ENCODE measurements around the gene GATA5.
"Not testable (repeated sequence)": the region's sequence is repeated elsewhere in the genome, so short reads cannot be mapped to it uniquely, and the experiment has no call there.

GATA5 gene

GRCh38 chr20:62505337-62506045 lies 29.7 kb upstream of the GATA5 start:
- DNase-seq (ENCODE audit: low read depth in 1 of 2, low spot score in 1 of 2) = no peak

- no peak for DNase-seq (ENCODE audit: low read depth in 1 of 2, low spot score in 1 of 2)
Observed at GRCh38 chr20:62504323-62504722, 28.5 kb upstream of the GATA5 start.

- no peak for DNase-seq (ENCODE audit: low read depth in 1 of 2, low spot score in 1 of 2)
Observed at GRCh38 chr20:62503401-62504178, 27.8 kb upstream of the GATA5 start.

GRCh38 chr20:62502496-62503095 lies 26.8 kb upstream of the GATA5 start:
- no peak for DNase-seq (ENCODE audit: low read depth in 1 of 2, low spot score in 1 of 2)

DNA sequence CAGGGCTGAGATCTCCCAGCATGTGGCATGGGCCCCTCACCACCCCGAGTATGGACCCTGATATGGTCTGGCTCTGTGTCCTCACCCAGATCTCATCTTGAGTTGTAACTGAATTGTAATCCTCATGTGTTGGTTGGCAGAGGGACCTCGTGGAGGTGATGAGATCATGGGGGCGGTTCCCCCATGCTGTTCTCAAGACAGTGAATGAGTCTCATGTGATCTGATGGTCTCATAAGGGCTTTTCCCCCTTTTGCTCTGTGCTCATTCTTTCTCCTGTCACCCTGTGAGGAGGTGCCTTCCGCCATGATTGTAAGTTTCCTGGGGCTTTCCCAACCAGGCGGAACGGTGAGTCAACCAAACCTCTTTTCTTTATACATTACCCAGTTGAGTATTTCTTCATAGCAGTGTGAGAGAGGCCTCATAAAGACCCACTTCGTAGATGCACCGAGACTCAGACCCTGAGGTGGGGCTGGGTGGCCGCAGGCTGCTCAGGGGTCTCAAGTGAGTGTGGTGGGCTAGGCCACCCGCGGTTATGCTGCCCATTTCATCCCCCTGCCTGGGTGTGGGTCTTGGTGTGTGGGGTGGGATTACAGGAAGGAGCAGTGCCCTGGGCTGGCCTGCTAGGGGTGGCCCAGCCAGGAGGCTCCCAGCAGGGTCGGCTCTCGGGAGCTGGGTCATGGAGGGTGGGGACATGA lies 26.2 kb upstream of the GATA5 start:
- peak; percentile 39 to 80 for DNase-seq (ENCODE audit: low read depth in 1 of 2, low spot score in 1 of 2)

DNA sequence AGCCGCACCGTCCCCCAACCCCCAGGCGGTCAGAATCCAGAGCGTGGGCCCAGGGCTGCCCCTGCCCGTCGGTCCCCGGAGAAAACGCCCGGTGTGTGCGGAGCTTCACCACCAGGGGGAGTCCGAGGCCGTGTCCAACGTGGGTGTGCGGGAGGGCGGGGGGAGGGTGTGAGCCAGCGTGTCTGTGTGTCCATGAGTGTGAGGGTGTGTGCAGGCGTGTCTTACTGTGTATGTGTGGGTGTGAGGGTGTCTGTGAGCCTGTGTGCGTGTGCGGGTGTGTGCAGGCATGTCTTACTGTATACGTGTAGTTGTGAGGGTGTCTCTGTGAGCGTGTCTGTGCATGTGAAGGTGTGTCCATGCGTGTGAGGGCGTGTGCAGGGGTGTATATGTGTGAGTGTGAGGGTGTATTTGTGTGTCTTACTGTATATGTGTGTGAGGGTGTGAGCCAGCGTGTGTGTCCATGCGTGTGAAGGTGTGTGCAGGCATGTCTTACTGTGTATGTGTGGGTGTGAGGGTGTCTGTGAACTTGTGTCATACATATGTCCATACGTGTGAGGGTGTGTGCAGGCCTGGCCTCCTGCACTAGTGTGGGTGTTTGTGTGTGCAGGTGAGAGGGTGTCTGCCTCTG lies 24.6 kb upstream of the GATA5 start:
- peak; percentile 65 to 75 for DNase-seq (ENCODE audit: low read depth in 1 of 2, low spot score in 1 of 2)

GRCh38 chr20:62499758-62500236 lies 24.0 kb upstream of the GATA5 start:
- no peak for DNase-seq (ENCODE audit: low read depth in 1 of 2, low spot score in 1 of 2)

DNA sequence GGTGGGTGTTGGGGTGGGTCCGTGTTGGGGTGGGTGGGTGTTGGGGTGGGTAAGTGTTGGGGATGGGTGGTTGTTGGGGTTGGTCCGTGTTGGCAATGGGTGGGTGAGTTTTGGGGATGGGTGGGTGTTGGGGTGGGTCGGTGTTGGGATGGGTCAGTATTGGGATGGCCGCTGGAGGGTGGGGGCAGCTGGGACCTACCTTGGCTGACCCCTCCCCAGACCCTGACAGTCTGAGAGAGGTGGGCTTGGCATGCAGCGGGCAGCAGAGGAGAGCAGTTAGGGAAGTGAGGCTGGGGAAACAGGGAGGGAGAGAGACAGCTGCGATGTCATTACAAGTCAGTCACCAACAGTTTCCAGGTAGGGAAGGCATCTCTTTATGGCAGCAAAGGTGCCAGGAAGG lies 23.1 kb upstream of the GATA5 start:
- no peak for DNase-seq (ENCODE audit: low read depth in 1 of 2, low spot score in 1 of 2)

- no peak for DNase-seq (ENCODE audit: low read depth in 1 of 2, low spot score in 1 of 2)
Observed at GRCh38 chr20:62496568-62497218, 20.9 kb upstream of the GATA5 start.

- DNase-seq (ENCODE audit: low read depth in 1 of 2, low spot score in 1 of 2) = no peak
Observed at GRCh38 chr20:62495749-62496567, 20.2 kb upstream of the GATA5 start.

- no peak for DNase-seq (ENCODE audit: low read depth in 1 of 2, low spot score in 1 of 2)
Observed at GRCh38 chr20:62494980-62495748, 19.4 kb upstream of the GATA5 start.

GRCh38 chr20:62494537-62494936 lies 18.7 kb upstream of the GATA5 start:
- DNase-seq (ENCODE audit: low read depth in 1 of 2, low spot score in 1 of 2) = no peak

DNA sequence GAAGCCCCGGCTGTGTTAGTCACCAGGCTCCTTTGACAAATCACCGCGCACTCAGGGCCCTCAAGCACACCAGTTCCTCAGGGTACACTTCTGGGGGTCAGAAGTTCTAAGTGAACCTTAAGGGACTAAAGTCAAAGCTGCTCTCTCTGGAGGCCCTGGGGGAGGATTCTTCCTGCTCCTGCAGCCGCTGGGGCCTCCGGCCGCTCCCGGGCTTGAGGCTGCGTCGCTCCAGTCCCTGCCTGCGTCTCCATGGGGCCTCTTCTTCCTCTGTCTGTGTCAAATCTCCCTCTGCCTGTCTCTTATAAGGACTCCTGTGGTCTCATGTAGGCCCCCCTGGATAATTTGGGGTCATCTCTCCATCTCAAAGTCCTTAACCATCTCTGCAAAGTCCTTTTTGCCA lies 18.1 kb upstream of the GATA5 start:
- no peak for DNase-seq (ENCODE audit: low read depth in 1 of 2, low spot score in 1 of 2)

DNA sequence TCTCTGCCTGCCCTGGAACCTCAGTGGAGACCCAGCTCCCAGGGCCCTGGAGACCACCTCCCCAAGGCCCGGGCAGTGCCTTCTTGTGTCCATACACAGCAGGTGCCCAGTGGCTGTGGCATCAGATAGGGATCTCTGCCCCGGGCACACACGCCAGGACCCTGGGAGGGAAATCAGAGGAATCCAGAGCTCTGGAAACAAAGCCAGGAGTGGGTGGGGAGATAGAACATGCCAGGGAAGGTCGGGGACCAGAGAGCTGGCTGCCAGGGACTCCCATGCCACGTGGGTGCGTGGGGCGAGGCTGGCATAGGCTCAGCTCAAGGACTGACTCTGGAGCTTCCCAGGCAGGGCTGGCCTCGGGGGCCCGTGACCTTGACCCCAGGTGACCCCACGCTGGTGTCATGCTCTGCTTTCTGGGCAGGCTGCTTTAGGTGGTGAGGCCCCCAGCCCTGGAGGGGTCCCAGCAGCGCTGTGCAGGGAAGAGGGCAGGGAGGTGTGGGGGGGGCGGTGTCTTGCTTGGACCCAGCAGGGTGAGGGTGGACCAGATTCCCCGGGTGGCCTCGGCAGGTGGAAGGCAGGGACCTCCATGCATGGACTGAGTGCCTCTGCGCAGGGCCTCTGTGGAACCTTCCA lies 17.6 kb upstream of the GATA5 start:
- DNase-seq (ENCODE audit: low read depth in 1 of 2, low spot score in 1 of 2) = no peak

DNA sequence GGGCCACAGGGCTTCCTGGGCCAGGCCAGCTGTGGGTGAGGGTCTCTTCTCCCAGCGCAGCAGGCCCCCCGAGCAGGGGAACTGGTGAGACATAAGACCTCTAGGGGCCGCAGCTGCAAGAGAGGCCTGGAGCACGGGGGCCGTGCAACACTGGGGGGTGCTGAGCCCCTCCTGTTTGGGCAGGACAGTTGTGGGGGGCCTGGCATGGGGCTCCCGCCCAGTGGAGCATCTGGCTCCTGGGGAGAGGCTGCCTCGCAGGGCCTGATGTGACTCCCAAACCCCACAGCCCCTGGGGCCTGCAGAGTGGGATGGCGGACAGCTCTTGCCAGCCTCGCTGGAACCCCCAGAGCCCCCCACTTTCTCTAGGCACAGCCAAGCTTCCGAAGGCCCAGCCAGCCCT lies 16.9 kb upstream of the GATA5 start:
- DNase-seq (ENCODE audit: low read depth in 1 of 2, low spot score in 1 of 2) = no peak

- not testable (repeated sequence) for DNase-seq (ENCODE audit: low read depth in 1 of 2, low spot score in 1 of 2)
Observed at GRCh38 chr20:62490783-62491182, 15.0 kb upstream of the GATA5 start.

- DNase-seq (ENCODE audit: low read depth in 1 of 2, low spot score in 1 of 2) = no peak
Observed at GRCh38 chr20:62489932-62490263, 14.1 kb upstream of the GATA5 start.

DNA sequence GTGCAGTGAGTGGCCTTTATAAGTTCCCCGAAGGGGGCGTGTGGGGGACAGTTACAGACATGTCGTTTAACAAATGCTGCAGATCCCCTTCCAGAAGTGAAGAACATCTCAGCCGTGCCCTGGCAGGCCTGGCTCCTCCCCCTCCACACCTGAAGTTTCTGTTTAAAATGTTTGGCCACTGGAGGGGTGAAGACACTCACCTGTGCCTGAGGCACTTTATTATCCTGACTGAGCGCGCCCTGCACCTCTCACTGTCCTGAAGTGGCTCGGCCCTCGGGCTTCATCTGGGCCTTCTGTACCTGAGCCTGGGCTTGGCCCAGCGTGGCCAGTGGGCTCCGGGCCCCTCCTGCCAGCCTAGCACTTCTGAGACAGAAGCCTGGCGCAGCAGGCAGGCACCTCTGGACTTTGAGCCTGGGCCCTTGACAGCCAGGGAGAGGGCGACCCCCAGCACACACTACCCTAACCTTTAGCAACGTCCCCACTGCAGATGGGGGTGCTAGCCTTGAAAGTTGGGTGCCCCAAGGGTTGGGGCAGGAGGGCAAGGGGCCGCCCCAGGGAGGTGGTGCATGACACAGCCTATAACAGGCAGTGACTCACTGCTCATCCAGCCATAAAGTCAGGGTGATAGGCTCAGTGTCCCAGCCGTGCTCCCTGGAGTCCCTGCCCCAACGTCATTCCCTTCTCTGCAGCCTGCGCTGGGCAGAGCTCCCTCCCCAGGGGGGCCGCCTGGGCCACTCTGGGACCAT lies 13.6 kb upstream of the GATA5 start:
- DNase-seq (ENCODE audit: low read depth in 1 of 2, low spot score in 1 of 2) = no peak

Data from activated CD4-positive, alpha-beta T cell treated with anti-CD3 and anti-CD28 coated beads, Interleukin-2, amount 50 U/mL, for 24 hours (primary cell).